ENCODE measurements around the gene PRLH. TPM values are rescaled to one million over a fixed set of nuclear protein-coding genes. Genes with fewer than 3 reads are reported as not detected.

PRLH gene
- total and polyA plus RNA-seq, 2 of the 13 experiments (the other 11 are each of a cell fraction or from before 2014, with no cell fraction given), result not detected

DNA sequence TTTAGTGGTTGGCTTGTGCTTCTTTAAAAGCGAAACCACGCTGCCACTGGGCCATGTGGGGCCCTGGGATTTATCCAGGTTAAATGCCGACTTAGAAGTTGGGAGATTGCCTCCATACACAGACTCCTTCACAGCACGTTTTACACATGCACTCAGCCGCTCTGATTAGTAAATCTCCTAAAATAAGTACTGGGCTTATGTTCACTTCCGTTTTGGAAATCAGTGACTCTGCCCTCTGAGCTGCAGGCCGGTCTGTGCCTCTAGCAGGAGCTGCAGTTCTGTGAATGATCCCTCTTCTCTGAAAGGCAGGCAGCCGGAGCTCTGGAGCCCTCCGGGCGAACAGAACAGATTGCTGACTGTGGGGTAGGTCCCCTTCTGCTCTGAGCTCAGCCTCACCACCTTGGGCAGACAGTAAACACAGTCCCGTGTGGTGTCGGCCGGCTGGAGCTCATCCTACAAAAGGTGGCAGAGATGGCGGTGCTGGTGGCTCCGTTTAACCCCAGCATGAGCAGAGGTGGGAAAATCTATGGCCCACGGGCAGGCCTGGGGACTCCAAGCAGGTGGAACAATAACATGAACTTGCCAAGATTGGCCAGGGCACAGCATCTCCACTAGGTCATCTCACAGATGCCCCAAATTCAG lies 34.0 kb downstream of the PRLH start (continued):
- TF ChIP-seq SP140L (CRISPR knock-in tag; IDR thresholded peaks at IDR 0.05; ENCODE audit: borderline replicate concordance), result peak; percentile 40; the same call in 1 of the 2 replicates
- TF ChIP-seq PRMT3 (CRISPR knock-in tag; IDR thresholded peaks at IDR 0.05; ENCODE audit: borderline replicate concordance, low read depth), result no peak
- no peak for TF ChIP-seq MATR3 (CRISPR knock-in tag; IDR thresholded peaks at IDR 0.05)
- peak; percentile 26; the same call in 1 of the 2 replicates for TF ChIP-seq ZNF547 (CRISPR knock-in tag; IDR thresholded peaks at IDR 0.05)
- TF ChIP-seq PBX3 (CRISPR knock-in tag; IDR thresholded peaks at IDR 0.05; ENCODE audit: borderline replicate concordance), result no peak
- TF ChIP-seq SP1 (IDR thresholded peaks at IDR 0.05), result no peak
- TF ChIP-seq SP1 (CRISPR knock-in tag; IDR thresholded peaks at IDR 0.05), result no peak
- peak; percentile 50; the same call in 1 of the 2 replicates for TF ChIP-seq NCOA2 (CRISPR knock-in tag; IDR thresholded peaks at IDR 0.05)
- peak; percentile 49; the same call in 1 of the 2 replicates for TF ChIP-seq TEF (CRISPR knock-in tag; IDR thresholded peaks at IDR 0.05)
- TF ChIP-seq MIER3 (CRISPR knock-in tag; IDR thresholded peaks at IDR 0.05; ENCODE audit: borderline replicate concordance), result no peak
- TF ChIP-seq, protein P1, sequence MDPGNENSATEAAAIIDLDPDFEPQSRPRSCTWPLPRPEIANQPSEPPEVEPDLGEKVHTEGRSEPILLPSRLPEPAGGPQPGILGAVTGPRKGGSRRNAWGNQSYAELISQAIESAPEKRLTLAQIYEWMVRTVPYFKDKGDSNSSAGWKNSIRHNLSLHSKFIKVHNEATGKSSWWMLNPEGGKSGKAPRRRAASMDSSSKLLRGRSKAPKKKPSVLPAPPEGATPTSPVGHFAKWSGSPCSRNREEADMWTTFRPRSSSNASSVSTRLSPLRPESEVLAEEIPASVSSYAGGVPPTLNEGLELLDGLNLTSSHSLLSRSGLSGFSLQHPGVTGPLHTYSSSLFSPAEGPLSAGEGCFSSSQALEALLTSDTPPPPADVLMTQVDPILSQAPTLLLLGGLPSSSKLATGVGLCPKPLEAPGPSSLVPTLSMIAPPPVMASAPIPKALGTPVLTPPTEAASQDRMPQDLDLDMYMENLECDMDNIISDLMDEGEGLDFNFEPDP (CRISPR knock-in tag; conservative IDR thresholded peaks at IDR 0.05), result no peak
- TF ChIP-seq ZNF367 (CRISPR knock-in tag; IDR thresholded peaks at IDR 0.05; ENCODE audit: borderline replicate concordance), result no peak
- TF ChIP-seq, protein P2, sequence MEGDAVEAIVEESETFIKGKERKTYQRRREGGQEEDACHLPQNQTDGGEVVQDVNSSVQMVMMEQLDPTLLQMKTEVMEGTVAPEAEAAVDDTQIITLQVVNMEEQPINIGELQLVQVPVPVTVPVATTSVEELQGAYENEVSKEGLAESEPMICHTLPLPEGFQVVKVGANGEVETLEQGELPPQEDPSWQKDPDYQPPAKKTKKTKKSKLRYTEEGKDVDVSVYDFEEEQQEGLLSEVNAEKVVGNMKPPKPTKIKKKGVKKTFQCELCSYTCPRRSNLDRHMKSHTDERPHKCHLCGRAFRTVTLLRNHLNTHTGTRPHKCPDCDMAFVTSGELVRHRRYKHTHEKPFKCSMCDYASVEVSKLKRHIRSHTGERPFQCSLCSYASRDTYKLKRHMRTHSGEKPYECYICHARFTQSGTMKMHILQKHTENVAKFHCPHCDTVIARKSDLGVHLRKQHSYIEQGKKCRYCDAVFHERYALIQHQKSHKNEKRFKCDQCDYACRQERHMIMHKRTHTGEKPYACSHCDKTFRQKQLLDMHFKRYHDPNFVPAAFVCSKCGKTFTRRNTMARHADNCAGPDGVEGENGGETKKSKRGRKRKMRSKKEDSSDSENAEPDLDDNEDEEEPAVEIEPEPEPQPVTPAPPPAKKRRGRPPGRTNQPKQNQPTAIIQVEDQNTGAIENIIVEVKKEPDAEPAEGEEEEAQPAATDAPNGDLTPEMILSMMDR (CRISPR knock-in tag; IDR thresholded peaks at IDR 0.05), result peak; percentile 47
- TF ChIP-seq HIVEP1 (CRISPR knock-in tag; IDR thresholded peaks at IDR 0.05), result no peak
- peak; percentile 34; the same call in 1 of the 2 replicates for TF ChIP-seq MAX (IDR thresholded peaks at IDR 0.05)
- TF ChIP-seq PTBP1 (IDR thresholded peaks at IDR 0.05; ENCODE audit: low read depth, low read length, poor library complexity, severe bottlenecking), result no peak
- TF ChIP-seq, protein P3, sequence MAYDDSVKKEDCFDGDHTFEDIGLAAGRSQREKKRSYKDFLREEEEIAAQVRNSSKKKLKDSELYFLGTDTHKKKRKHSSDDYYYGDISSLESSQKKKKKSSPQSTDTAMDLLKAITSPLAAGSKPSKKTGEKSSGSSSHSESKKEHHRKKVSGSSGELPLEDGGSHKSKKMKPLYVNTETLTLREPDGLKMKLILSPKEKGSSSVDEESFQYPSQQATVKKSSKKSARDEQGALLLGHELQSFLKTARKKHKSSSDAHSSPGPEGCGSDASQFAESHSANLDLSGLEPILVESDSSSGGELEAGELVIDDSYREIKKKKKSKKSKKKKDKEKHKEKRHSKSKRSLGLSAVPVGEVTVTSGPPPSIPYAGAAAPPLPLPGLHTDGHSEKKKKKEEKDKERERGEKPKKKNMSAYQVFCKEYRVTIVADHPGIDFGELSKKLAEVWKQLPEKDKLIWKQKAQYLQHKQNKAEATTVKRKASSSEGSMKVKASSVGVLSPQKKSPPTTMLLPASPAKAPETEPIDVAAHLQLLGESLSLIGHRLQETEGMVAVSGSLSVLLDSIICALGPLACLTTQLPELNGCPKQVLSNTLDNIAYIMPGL (CRISPR knock-in tag; IDR thresholded peaks at IDR 0.05; ENCODE audit: borderline replicate concordance in 1 of 2, low read depth in 1 of 2), result peak; percentile 51 to 63; a peak in 2 of 4 replicates
- TF ChIP-seq ATF7-NPFF (CRISPR knock-in tag; IDR thresholded peaks at IDR 0.05; ENCODE audit: low read depth), result peak; percentile 70; the same call in 1 of the 2 replicates
- peak; percentile 72 for TF ChIP-seq SAP130 (CRISPR knock-in tag; IDR thresholded peaks at IDR 0.05; ENCODE audit: low read depth)
